ENCODE data around the gene MYO5A. TPM values are rescaled to one million over a fixed set of nuclear protein-coding genes. Genes with fewer than 3 reads are reported as not detected.

MYO5A gene
- total RNA-seq, 1 donor from 2014 or later = 55.0 TPM

DNA sequence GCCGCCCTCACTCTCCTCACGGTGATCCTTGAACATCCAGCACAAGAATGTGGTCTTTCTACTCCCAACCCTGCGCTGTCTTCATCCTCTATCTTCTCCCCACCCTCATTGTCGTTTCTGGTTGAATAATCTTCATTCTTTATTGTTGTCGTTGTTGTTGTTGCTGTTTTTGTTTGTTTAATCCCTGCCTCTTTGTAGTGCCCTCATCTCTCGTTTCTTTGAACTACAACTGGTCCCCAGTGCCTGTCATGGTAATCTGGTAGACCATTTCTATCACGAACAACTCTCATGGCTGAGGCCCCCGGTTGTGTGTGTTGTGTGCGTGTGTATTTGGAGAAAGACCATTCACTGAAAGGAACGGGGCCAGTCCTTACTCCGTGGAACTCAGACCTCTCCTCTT, 1.3 kb upstream of the MYO5A start:
- DNase-seq (ENCODE audit: low spot score in 2 of 2) = no peak
- intact Hi-C loops (cut with DNase I) = loop anchor here (2.0 to 5.0 kb wide), 4 partner anchors 39 to 268 kb away; partner anchors contain the start of genes ARPP19 and ATOSA
- Histone ChIP-seq H3K9me3 (no peaks in the 10 kb centered on the region), H3K27me3 (no peaks in the 10 kb centered on the region), H3K27ac (no peak overlapping the region), H3K36me3 (no peaks in the 10 kb centered on the region), H3K4me1 (peaks cover 0 to 6% of the 10 kb centered on the region in 2 donors), H3K4me3 (peak overlapping the region; percentile 86 to 92)
- TF ChIP-seq, protein P1, sequence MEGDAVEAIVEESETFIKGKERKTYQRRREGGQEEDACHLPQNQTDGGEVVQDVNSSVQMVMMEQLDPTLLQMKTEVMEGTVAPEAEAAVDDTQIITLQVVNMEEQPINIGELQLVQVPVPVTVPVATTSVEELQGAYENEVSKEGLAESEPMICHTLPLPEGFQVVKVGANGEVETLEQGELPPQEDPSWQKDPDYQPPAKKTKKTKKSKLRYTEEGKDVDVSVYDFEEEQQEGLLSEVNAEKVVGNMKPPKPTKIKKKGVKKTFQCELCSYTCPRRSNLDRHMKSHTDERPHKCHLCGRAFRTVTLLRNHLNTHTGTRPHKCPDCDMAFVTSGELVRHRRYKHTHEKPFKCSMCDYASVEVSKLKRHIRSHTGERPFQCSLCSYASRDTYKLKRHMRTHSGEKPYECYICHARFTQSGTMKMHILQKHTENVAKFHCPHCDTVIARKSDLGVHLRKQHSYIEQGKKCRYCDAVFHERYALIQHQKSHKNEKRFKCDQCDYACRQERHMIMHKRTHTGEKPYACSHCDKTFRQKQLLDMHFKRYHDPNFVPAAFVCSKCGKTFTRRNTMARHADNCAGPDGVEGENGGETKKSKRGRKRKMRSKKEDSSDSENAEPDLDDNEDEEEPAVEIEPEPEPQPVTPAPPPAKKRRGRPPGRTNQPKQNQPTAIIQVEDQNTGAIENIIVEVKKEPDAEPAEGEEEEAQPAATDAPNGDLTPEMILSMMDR (IDR thresholded peaks at IDR 0.05) = no peak

DNA sequence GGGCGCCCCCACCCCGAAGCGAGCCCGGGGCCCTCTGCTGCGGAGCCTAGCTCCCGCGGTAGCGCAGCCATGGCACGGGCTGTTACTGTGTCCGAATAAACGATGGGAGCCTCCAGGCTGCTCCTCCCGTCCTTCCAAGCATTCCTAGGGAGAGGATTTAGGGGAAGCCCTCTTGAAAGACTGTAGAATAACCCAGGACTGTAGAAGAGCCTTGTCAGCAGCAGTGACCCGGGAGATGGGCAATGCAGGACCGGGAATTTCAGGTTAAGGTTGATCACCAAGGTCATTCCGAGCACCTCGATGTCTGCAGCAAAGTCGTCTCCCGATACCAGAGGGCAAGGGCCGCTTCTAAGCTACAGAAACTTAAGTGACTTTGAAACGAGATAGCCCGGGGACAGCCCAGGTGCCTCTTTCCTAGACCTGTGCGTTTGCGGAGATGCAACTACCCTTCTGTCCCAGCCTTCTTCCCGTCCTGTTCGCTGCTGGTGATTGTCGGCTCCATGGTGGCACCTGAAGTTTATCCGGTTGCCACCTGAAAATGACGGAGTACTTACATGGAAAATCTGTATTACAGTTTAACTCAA, 753 bp upstream of the MYO5A start:
- Histone ChIP-seq H3K9me3 (no peaks in the 10 kb centered on the region), H3K36me3 (no peaks in the 10 kb centered on the region), H3K27ac (peak overlapping the region; percentile 66 to 87), H3K4me3 (peak overlapping the region; percentile 86 to 92), H3K4me1 (peaks cover 0 to 6% of the 10 kb centered on the region in 2 donors), H3K27me3 (no peaks in the 10 kb centered on the region)
- intact Hi-C loops (cut with DNase I) = loop anchor here (2.0 to 5.0 kb wide), 4 partner anchors 39 to 267 kb away; partner anchors contain the start of genes ARPP19 and ATOSA
- DNase-seq (ENCODE audit: low spot score in 2 of 2) = no peak
- TF ChIP-seq, protein P1 (IDR thresholded peaks at IDR 0.05) = no peak

DNA sequence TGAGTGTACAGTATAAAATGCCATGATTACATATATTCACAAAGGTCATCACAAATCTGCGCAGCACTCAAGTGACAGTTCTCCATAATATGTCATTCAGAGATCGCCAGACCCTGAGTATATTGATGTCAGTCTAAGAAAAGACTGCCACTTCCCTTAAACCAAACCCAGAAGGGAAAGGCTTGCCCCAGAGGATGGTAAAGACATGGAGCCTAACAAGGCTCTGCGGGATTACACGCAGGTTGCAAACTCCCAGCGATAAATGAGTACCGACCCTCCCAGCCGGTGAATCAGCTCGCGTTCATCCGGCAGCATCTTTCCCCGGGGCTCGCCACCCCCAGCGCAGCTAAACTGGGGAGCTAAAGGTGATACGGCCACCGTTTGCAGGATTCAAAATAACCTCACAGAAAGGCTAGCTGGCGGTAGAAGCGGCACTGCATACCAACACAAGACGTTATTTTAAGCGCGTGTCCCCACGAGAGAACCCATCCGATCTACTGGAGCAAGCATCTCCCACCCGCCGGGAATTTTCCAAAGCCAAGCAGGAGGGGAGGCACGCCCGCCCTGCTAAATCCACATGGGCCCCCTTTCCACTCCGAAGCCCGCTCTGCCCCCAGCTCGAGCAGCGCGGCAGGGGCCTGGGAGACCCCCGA, 643 bp downstream of the MYO5A start:
- Histone ChIP-seq H3K4me3 (peak overlapping the region; percentile 86 to 92), H3K27me3 (no peaks in the 10 kb centered on the region), H3K9me3 (no peaks in the 10 kb centered on the region), H3K36me3 (no peaks in the 10 kb centered on the region), H3K4me1 (peaks cover 0 to 6% of the 10 kb centered on the region in 2 donors), H3K27ac (peak overlapping the region; percentile 78 to 87)
- no peak for DNase-seq (ENCODE audit: low spot score in 2 of 2)
- intact Hi-C loops (cut with DNase I) = loop anchor here (2.0 to 5.0 kb wide), 4 partner anchors 41 to 266 kb away; partner anchors contain the start of genes ARPP19 and ATOSA
- TF ChIP-seq, protein P1 (IDR thresholded peaks at IDR 0.05) = no peak

DNA sequence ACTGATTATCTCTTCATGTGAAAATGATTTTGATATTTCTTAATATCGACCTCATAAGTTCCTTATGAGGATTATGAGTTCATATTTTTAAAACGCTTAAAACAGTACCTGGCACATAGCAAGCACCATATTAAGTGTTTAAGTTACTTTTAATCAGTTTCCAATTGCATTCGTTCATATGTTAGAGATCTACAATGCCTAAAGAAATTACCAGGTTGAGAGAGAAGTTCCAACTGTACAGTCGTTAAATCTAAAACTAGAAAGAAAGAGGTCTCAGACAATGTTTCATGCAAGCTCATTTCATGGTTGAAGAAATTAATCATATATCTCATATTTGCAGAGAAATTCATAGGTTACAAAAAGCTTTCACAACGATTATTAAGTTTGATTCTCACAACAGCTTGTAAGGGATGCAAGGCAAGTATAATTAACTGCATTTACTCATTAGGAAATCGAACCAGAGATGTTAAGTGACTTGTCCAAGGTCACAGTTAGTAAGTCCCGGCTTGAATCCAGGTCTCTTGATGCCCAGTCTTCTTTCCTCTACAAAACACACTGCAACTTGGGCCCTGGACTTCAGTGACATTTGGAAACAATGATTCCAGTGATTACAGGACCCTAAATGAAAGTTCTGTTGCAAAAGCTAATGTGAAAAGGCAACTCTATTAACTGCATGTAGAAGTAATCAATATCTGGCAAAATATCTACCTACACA, 1.3 kb downstream of the MYO5A start:
- peak overlapping the region in 1 of 2 donors; percentile 87 for H3K27ac ChIP-seq
- H3K36me3 ChIP-seq = no peaks in the 10 kb centered on the region
- intact Hi-C loops (cut with DNase I) = loop anchor here (5.0 kb wide), 2 partner anchors 205 to 265 kb away; no protein-coding TSS in a partner anchor
- H3K4me3 ChIP-seq = peak overlapping the region; percentile 86 to 92
- H3K4me1 ChIP-seq = peaks cover 0 to 6% of the 10 kb centered on the region in 2 donors
- DNase-seq (ENCODE audit: low spot score in 2 of 2) = no peak
- H3K27me3 ChIP-seq = no peaks in the 10 kb centered on the region
- TF ChIP-seq, protein P1 (IDR thresholded peaks at IDR 0.05) = no peak
- no peaks in the 10 kb centered on the region for H3K9me3 ChIP-seq

DNA sequence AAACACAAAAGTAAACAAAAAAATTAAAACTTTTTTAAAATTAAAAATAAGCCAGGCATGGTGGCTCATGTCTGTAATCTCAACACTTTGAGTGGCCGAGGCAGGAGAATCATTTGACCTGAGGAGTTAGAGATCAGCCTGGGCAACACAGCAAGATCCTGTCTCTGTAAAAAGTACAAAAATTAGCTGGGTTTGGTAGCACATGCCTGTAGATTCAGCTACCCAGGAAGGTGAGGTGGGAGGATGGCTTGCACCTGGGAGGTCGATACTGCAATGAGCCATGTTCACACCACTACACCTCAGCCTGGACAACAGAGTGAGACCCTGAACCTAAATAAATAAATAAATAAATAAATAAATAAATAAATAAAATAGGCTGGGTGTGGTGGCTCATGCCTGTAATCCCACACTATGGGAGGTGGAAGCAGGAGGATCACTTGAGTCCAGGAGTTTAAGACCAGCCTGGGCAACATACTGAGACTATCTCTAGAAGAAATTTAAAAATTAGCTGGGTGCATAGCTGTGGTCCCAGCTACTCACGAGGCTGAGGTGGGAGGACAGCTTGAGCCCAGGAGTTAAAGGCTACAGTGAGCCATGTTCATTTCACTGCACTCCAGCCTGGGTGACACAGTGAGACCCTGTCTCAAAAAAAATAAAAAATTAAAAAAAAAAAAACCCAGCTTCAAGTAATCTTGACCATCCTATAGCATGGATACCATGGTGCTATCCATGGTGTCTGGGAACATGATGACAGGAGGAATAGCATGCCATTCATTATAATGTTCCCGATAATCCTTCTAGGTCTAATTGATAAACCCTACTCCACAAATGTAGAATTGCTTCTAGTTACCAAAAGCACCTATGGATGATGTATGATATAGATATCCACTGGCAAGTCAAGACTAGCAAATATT, 4.2 kb downstream of the MYO5A start:
- TF ChIP-seq, protein P1 (IDR thresholded peaks at IDR 0.05) = no peak
- H3K4me3 ChIP-seq = no peak overlapping the region
- H3K4me1 ChIP-seq = peaks cover 0 to 1% of the 10 kb centered on the region in 2 donors
- no peaks in the 10 kb centered on the region for H3K36me3 ChIP-seq
- no peak overlapping the region for H3K27ac ChIP-seq
- intact Hi-C loops (cut with DNase I) = loop anchor here (5.0 kb wide), 2 partner anchors 208 to 262 kb away; no protein-coding TSS in a partner anchor
- no peak for DNase-seq (ENCODE audit: low spot score in 2 of 2)
- H3K27me3 ChIP-seq = no peaks in the 10 kb centered on the region
- H3K9me3 ChIP-seq = no peaks in the 10 kb centered on the region

All from ascending aorta (tissue), 2 donors.